ENCODE data around the gene TRPC1.

DNA sequence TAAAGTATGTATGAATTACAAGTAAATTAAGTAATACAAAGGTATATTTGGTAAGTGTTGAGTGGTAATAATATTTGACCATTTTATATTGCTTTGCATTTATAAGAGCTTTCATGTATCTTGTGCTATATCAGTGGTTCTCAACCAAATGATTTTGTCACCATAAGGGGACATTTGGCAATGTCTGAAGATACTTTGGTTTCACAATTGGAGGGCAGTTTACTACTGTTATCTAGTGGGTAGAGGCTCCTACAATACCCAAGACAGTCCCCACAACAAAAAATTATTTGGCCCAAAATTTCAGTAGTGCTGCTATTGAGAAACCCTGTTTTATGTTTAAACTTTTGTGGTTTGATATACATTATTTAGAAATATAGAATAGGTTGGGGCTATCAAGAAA lies 14.6 kb downstream of the TRPC1 start:
- TF ChIP-seq, protein P1, sequence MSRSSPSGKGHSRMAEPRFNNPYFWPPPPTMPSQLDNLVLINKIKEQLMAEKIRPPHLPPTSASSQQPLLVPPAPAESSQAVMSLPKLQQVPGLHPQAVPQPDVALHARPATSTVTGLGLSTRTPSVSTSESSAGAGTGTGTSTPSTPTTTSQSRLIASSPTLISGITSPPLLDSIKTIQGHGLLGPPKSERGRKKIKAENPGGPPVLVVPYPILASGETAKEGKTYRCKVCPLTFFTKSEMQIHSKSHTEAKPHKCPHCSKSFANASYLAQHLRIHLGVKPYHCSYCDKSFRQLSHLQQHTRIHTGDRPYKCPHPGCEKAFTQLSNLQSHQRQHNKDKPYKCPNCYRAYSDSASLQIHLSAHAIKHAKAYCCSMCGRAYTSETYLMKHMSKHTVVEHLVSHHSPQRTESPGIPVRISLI (tag by site-specific recombination; IDR thresholded peaks at IDR 0.05) = no peak
- TF ChIP-seq ZNF311 (tag by site-specific recombination; IDR thresholded peaks at IDR 0.05; ENCODE audit: borderline replicate concordance) (no peak), ZNF530 (tag by site-specific recombination; IDR thresholded peaks at IDR 0.05; ENCODE audit: low read depth) (no peak), ZNF324 (tag by site-specific recombination; IDR thresholded peaks at IDR 0.05) (no peak), SP2 (tag by site-specific recombination; IDR thresholded peaks at IDR 0.05) (no peak)
- TF ChIP-seq, protein P2, sequence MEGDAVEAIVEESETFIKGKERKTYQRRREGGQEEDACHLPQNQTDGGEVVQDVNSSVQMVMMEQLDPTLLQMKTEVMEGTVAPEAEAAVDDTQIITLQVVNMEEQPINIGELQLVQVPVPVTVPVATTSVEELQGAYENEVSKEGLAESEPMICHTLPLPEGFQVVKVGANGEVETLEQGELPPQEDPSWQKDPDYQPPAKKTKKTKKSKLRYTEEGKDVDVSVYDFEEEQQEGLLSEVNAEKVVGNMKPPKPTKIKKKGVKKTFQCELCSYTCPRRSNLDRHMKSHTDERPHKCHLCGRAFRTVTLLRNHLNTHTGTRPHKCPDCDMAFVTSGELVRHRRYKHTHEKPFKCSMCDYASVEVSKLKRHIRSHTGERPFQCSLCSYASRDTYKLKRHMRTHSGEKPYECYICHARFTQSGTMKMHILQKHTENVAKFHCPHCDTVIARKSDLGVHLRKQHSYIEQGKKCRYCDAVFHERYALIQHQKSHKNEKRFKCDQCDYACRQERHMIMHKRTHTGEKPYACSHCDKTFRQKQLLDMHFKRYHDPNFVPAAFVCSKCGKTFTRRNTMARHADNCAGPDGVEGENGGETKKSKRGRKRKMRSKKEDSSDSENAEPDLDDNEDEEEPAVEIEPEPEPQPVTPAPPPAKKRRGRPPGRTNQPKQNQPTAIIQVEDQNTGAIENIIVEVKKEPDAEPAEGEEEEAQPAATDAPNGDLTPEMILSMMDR (tag by site-specific recombination; IDR thresholded peaks at IDR 0.05) = no peak
